GM20000 (cell line): ENCODE data around the gene GPR55.

Source experiments
- DNase-seq: peaks from one replicate; pipeline ENCODE4 v3.0.0; 2012; ENCODE audit warnings: low spot score
- TF ChIP-seq, protein P1 (sequence below): IDR thresholded peaks from 2 replicates; pipeline ENCODE4 v1.5.1; 2012; ENCODE audit warnings: mild to moderate bottlenecking, control low read depth; ENCODE audit errors: extremely low read depth, missing control alignments

Gene GPR55

DNA sequence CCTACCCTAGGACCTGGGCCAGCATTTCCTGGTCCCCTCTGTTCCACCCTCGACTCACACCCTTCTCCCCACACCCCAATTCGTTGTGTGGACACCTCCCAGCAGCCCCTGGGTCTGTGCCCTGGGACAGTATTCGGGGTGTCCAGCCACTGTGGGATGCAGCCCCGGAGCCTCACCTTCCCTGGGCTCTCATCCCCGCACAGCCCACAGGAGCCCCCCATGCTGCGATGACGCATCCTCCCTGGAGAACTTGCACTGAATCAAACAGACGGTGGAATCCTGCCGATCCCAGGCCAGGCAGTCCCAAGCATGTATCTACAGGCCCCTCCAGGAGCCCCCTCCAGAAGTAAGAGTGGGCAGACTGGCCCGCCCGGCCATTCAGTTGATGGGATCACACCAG, 50.6 kb downstream of the GPR55 start:
- DNase-seq = no peak
- TF ChIP-seq, protein P1, sequence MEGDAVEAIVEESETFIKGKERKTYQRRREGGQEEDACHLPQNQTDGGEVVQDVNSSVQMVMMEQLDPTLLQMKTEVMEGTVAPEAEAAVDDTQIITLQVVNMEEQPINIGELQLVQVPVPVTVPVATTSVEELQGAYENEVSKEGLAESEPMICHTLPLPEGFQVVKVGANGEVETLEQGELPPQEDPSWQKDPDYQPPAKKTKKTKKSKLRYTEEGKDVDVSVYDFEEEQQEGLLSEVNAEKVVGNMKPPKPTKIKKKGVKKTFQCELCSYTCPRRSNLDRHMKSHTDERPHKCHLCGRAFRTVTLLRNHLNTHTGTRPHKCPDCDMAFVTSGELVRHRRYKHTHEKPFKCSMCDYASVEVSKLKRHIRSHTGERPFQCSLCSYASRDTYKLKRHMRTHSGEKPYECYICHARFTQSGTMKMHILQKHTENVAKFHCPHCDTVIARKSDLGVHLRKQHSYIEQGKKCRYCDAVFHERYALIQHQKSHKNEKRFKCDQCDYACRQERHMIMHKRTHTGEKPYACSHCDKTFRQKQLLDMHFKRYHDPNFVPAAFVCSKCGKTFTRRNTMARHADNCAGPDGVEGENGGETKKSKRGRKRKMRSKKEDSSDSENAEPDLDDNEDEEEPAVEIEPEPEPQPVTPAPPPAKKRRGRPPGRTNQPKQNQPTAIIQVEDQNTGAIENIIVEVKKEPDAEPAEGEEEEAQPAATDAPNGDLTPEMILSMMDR = no peak

DNA sequence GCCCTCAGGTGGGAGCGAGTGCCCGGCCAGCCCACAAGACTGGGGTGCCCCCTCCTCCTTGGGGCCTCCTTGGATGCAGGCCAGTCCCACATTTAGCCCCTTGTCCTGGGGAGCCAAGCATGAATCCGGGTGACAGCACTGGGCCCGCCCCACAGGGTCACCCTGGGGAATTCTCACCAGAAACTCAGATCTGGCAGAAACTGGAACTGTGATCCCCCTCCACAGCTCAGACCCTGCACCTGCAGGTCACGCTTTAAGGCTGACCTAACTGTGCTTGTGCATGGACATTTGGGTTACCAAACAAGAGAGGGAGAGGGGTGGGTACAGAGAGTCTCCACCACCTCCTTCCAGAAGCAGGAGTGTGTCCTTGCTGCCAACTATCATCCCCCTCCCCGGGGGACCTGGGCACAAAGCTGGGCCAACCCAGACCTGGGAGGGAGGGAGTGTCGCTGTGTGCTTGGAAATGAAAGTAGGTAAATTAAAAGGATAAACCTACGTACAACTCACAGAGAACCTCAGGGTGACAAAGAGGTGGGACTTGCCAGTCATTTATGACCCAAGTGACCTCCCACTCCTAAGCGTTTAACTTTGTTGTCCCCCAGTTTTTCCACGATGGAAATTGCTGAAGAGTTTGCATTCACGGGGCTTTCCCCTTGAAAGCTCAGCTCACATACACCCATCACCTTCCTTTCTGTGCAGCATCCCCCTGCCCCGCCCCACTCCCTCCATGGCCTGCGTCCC, 51.2 kb downstream of the GPR55 start:
- TF ChIP-seq, protein P1 = no peak
- DNase-seq = peak; percentile 78

DNA sequence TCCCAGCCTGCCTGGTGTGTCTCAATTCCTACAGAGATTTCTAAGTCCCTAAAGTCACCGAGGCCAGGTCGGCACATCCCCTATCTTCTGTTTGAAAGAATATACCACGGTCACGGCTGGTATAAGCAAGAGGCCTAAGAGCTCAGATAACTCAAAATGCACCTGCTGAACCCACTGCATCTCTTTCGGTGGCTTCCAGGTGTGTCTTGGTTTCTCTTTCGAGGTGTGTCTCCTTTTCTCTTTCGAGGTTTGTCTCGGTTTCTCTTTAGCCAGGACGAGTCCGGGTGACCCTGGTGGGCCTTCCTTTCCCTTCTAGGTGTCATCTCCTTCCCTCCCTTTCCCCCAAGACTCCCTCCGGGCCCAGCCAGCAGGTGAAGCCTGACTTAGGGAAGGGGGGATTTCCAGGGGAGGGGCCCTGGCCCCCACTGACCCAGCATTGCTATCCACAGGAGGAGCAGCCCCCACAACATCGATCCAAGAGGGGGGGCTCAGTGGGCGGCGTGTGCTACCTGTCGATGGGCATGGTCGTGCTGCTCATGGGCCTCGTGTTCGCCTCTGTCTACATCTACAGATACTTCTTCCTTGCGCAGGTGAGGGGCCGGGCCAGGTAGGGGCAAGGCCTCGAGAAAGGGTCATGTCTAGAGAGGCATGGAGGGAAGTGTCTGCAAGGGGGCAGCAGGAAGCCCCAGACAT, 51.9 kb downstream of the GPR55 start:
- TF ChIP-seq, protein P1 = no peak
- DNase-seq = peak; percentile 83

DNA sequence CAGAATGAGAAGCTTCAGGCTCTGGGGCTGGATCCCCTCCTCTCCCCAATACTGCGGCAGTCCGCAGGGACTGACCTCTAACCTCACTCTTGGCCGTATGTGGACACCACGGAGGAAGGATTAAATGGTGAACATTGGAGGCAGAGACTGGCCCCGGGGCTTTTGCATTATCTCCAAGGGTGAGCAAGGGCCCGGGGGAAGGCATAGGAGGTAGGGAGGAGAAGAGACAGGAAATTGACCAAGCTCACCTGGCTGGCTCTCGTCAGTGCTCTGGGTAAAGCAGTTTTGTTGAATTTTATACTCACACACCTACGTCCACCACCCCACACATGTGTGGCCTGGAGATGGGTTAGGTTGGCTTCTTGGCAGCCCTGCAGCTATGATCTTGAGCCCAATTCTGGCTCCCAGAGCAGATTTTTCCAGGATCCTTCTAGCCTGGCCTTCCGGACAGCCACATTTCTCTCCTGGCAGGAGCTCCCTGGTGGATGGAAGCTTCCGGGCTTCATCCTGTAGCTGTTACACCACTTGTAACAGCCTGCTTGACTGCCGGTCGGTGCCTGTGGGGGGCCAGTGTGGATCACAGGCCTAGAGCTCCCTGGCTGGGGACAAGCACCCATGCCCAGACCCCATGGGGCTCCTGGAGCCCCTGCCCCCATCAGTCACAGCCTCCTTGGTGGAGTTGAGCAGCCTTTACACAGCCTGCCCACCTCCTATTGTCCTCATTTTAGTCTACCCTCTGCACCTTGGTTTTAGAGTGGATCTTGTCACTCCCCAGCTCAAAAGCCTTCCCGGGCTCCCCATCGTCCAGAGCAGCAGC, 52.7 kb downstream of the GPR55 start:
- no peak for DNase-seq
- TF ChIP-seq, protein P1 = no peak

DNA sequence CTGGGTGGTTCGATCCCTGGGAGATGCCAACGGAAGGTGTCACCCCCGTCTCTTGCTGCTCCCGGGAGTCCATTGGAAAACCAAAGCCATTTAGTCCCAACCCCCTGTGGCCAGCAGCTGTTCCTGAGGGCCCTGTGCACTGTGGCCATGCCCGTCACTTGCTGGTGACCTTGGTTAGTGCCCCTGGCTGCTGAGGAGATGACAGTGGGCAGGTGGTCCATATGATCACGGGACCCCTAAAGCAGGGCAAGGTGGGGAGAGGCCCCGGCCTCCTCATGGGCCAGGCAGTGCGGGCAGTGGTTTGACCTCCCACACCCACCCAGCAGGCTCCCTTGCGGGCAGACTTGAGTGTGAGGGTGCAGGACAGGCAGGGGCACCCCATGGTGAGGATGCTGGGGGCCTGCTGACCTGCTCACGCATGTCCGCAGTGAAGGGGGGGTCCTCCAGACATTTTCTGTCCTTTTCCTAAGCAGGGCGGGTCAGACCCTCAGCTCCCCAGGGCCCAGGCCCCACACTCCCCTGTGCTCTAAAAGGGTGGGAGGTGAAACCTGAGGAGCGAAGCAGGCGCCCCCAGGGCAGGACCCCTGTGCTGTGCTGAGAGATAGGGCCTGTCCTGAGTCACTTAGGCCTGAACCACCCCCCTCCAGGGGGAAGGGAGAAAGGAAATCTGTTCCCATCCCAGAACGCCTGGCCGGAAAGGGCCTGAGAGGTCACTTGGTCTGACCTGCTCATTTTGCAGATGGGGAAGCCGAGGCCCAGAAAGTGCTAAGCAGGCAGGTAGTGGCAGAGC, 53.5 kb downstream of the GPR55 start:
- DNase-seq = no peak
- TF ChIP-seq, protein P1 = no peak

DNA sequence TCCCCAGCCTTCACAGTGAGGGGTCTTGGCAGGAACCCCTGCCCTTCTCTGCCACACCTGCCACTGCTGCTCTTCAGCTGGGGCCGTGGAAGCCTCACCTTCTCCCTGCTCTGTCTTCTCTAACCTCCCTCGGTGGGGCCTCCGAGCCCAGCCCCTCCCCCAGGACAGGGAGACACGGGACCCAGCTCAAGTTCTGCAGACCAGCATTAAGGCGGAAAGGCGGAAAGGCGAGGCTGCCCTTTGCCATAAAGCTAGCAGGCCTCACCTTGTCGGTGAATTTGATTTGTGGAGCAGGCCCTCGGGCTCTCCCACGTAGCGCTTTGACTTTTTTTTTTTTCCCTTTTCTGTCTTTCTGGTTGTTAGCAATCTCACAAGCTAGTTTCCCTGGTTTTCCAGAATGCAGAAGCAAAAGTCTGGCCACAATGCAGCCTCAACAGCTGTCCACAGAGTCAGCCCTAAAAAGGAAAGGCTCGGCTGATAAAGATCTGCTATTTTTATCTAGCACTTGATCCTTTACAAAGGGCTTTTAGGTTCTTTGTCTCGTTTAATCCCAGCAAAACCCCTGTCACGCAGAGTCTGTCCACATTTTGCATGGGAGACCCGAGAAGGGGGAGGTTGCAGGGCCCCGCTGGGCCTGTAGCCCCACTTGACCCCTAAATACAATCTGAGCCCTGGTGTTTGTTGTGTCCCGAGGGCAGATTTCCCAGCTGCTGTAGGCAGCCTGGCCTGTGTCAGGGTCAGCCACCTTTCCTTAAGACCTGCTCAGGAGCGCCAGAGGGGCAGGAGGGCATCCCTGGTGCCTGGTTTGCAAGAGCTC, 54.3 kb downstream of the GPR55 start:
- TF ChIP-seq, protein P1 = no peak
- DNase-seq = no peak
